Lower leg skin (tissue), 3 donors: Measurements from ENCODE around the gene HOXA1.

Source experiments
- POLR2A ChIP-seq, 2 donors: fragments of 450-650 bp; IDR thresholded peaks; one replicate each; pipeline ENCODE4 v1.6.1; 2016 to 2017; ENCODE audit warnings: antibody characterized with exemption in 2 of 2, mild to moderate bottlenecking in 1 of 2, moderate library complexity in 1 of 2
- TF ChIP-seq, protein P1 (sequence below), 3 donors: fragments of 450-650 bp; IDR thresholded peaks; one replicate each; pipeline ENCODE4 v1.5.1; 2016; ENCODE audit warnings: antibody characterized with exemption in 3 of 3, mild to moderate bottlenecking in 3 of 3, moderate library complexity in 2 of 3

DNA sequence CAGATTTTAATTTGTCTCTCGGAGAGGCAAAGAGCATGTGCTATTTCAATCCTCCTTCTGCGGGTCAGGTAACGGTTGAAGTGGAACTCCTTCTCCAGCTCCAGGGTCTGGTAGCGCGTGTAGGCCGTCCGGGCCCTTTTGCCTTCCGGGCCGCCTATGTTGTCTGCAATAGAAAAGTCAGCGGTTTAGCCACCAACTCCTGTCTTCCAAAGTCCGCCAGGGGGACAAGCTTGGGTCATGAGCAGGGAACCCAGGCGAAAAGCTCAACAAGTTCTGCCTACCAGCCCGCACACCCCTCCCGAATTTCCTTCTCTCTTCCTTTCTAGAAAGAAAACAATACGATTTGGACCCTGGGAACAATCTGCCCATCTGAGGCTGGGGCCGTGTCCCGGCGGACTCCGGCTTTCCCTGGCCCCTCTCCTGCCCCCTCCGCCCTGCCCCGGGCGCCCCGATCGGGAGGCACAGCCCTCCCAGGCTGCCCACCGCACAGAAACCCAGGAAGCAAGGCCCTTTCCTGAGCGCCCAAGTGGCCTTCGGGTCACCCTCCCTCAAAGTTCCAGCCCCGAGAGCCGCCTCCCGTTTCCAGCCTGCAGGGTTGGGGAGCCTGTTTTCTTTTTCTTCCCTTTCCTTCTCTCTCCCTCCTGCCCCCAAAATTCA is 46.3 kb upstream of the HOXA1 start:
- TF ChIP-seq POLR2A (IDR thresholded peaks at IDR 0.05), result no peak
- TF ChIP-seq, protein P1, sequence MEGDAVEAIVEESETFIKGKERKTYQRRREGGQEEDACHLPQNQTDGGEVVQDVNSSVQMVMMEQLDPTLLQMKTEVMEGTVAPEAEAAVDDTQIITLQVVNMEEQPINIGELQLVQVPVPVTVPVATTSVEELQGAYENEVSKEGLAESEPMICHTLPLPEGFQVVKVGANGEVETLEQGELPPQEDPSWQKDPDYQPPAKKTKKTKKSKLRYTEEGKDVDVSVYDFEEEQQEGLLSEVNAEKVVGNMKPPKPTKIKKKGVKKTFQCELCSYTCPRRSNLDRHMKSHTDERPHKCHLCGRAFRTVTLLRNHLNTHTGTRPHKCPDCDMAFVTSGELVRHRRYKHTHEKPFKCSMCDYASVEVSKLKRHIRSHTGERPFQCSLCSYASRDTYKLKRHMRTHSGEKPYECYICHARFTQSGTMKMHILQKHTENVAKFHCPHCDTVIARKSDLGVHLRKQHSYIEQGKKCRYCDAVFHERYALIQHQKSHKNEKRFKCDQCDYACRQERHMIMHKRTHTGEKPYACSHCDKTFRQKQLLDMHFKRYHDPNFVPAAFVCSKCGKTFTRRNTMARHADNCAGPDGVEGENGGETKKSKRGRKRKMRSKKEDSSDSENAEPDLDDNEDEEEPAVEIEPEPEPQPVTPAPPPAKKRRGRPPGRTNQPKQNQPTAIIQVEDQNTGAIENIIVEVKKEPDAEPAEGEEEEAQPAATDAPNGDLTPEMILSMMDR (IDR thresholded peaks at IDR 0.05), result no peak
